Measurements from ENCODE around the gene CBFA2T3. TPM values are rescaled to one million over a fixed set of nuclear protein-coding genes. Genes with fewer than 3 reads are reported as not detected.

Gene CBFA2T3
- total and polyA plus RNA-seq, 2 of the 8 experiments (the other 6 are each of a cell fraction or from before 2014, with no cell fraction given), result 0.51 to 1.3 TPM

GRCh38 chr16:88865742-88866141, 111.3 kb downstream of the CBFA2T3 start:
- 89% methylated on average over 13 of the region's 15 CpGs; no CpG with 5 or more reads in 1 of the 2 experiments for WGBS, 2 experiments (ENCODE audit: extremely low coverage in 1 of 2, insufficient coverage in 1 of 2, insufficient read length in 1 of 2, insufficient replicate concordance in 2 of 2, low coverage in 1 of 2, low lambda C conversion rate in 2 of 2, missing lambda C conversion rate in 1 of 2)
- H4K91ac ChIP-seq (replicated peaks; ENCODE audit: insufficient read length, low read length), result no peak overlapping the region

More at GRCh38 chr16:88865742-88866141, 111.3 kb downstream of the CBFA2T3 start:
- H2AK5ac ChIP-seq (ENCODE audit: low read depth, low read length), result no peak overlapping the region
- DNase-seq (ENCODE audit: low read depth in 1 of 2, low spot score in 2 of 2) (no peak), FAIRE-seq (no peak)
- no peaks in the 10 kb centered on the region; a peak in 1 of 7 replicates for H3K4me1 ChIP-seq (replicated peaks in 1 of 4; ENCODE audit: control insufficient read depth in 3 of 4, insufficient read depth in 4 of 4, low read length in 3 of 4)
- H2BK12ac ChIP-seq (ENCODE audit: low read depth, low read length), result no peak overlapping the region
- no peak overlapping the region for H3K4me2 ChIP-seq (ENCODE audit: insufficient read depth in 1 of 2, low read depth in 2 of 2, low read length in 2 of 2)
- CTCF ChIA-PET (ENCODE audit: partially characterized antibody), result interaction anchor here (0.7 to 1.0 kb wide), 2 partner anchors 15 to 301 kb away, joined by 3 read pairs; no protein-coding TSS in a partner anchor
- no peaks in the 10 kb centered on the region for H3K27me3 ChIP-seq (replicated peaks in 1 of 4; ENCODE audit: control insufficient read depth in 3 of 4, extremely low read depth in 1 of 4, insufficient read depth in 3 of 4, low read length in 3 of 4)
- no peak overlapping the region; a peak in 1 of 7 replicates for H3K9ac ChIP-seq (replicated peaks in 1 of 4; ENCODE audit: extremely low read depth in 1 of 4, low read depth in 3 of 4, low read length in 3 of 4)
- no peak for TF ChIP-seq KDM1A (IDR thresholded peaks at IDR 0.05; ENCODE audit: borderline replicate concordance, low read length)
- TF ChIP-seq CTCF (IDR thresholded peaks at IDR 0.05; ENCODE audit: control extremely low read depth in 1 of 3, insufficient read depth in 1 of 3, low read depth in 1 of 3, low read length in 3 of 3), result no peak
- no peak for TF ChIP-seq GABPA (IDR thresholded peaks at IDR 0.05; ENCODE audit: borderline replicate concordance, insufficient read depth, low read length)
- TF ChIP-seq, protein P1, sequence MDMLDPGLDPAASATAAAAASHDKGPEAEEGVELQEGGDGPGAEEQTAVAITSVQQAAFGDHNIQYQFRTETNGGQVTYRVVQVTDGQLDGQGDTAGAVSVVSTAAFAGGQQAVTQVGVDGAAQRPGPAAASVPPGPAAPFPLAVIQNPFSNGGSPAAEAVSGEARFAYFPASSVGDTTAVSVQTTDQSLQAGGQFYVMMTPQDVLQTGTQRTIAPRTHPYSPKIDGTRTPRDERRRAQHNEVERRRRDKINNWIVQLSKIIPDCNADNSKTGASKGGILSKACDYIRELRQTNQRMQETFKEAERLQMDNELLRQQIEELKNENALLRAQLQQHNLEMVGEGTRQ (IDR thresholded peaks at IDR 0.05; ENCODE audit: low read length), result no peak
- TF ChIP-seq EGR1 (IDR thresholded peaks at IDR 0.05; ENCODE audit: borderline replicate concordance, low read depth, low read length), result no peak
- peaks cover 0 to 8% (median 2%) of the 10 kb centered on the region in 4 experiments; a peak in 3 of 8 replicates for H3K36me3 ChIP-seq (ENCODE audit: control insufficient read depth in 2 of 4, insufficient read depth in 4 of 4, low read length in 3 of 4)
- H3K4ac ChIP-seq (replicated peaks; ENCODE audit: insufficient read length, low read depth, low read length), result no peak overlapping the region
- H3K23ac ChIP-seq (ENCODE audit: insufficient read length), result no peak overlapping the region
- H2BK5ac ChIP-seq (ENCODE audit: low read depth, low read length), result no peak overlapping the region
- no peaks in the 10 kb centered on the region for H3K23me2 ChIP-seq (ENCODE audit: low read depth, low read length)
- H3K56ac ChIP-seq (replicated peaks; ENCODE audit: insufficient read length, low read depth, low read length), result no peak overlapping the region
- no peak overlapping the region for H2BK120ac ChIP-seq (replicated peaks; ENCODE audit: low read depth, low read length)
- no peak overlapping the region for H2BK15ac ChIP-seq (ENCODE audit: low read length)
- H3K79me1 ChIP-seq (ENCODE audit: low read depth, low read length), result no peaks in the 10 kb centered on the region
- no peak overlapping the region for H3K18ac ChIP-seq (ENCODE audit: extremely low read depth, low read length)
- H3K4me3 ChIP-seq (ENCODE audit: extremely low read depth in 1 of 4, insufficient read depth in 2 of 4, low read depth in 3 of 4, low read length in 4 of 4), result no peak overlapping the region
- H3K79me2 ChIP-seq (ENCODE audit: control insufficient read depth in 1 of 2, insufficient read depth in 2 of 2, low read length in 2 of 2), result no peaks in the 10 kb centered on the region
- H3K9me3 ChIP-seq (ENCODE audit: insufficient read depth in 2 of 2, low read depth in 1 of 2, low read length in 1 of 2), result no peaks in the 10 kb centered on the region
- POLR2A ChIA-PET (ENCODE audit: partially characterized antibody), result interaction anchor here (1.0 to 1.8 kb wide), 3 partner anchors 16 to 75 kb away, joined by 3 to 4 read pairs (median 4); no protein-coding TSS in a partner anchor
- no peak overlapping the region for H3K14ac ChIP-seq (ENCODE audit: insufficient read length)
- no peaks in the 10 kb centered on the region for H4K20me1 ChIP-seq (replicated peaks in 1 of 2; ENCODE audit: control insufficient read depth in 1 of 2, insufficient read depth in 2 of 2, low read length in 2 of 2)
- H4K8ac ChIP-seq (ENCODE audit: extremely low read depth, insufficient read depth, low read length), result peak overlapping the region; percentile 28; the same call in 1 of the 2 replicates
- H2BK20ac ChIP-seq (ENCODE audit: low read length), result no peak overlapping the region
- H2AFZ ChIP-seq (ENCODE audit: low read length), result no peak overlapping the region
- H3K27ac ChIP-seq (ENCODE audit: low read depth, low read length), result no peak overlapping the region
- no peak overlapping the region for H4K5ac ChIP-seq (ENCODE audit: insufficient read length, low read depth, low read length)
